Measurements from ENCODE around the gene CPTP. TPM values are rescaled to one million over a fixed set of nuclear protein-coding genes. Genes with fewer than 3 reads are reported as not detected.

The CPTP gene
- total and polyA plus RNA-seq, 4 donors, result 7.9 to 45.1 (median 22.5) TPM

DNA sequence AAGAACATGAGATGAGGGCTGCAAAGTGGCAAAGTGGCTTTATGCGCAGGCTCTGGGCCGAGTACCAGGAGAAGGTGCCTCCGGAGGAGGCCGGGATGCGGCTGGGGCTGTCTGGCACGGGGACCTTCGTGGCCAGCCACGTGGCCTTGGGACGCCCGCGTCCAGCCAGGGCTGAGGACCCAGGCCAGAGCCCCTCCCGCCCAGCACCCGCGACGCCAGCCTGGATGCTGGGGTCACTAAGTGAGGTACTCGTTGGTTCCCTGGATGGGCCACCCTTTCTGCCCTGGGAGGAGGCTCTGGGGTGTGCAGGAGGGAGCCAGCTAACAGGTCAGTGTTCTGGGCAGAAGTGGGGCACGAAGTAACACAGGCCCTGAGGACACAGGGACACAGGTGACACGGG, 31.8 kb upstream of the CPTP start:
- H3K27me3 ChIP-seq (ENCODE audit: control insufficient read depth in 4 of 4, insufficient read depth in 4 of 4, low read length in 3 of 4), result no peaks in the 10 kb centered on the region
- H3K9ac ChIP-seq (ENCODE audit: low read depth in 1 of 2, low read length in 2 of 2), result no peak overlapping the region
- WGBS, result 92% methylated on average over 18 of the region's 18 CpGs
- H3K4me3 ChIP-seq (ENCODE audit: low read depth in 1 of 3, low read length in 3 of 3), result no peak overlapping the region
- DNase-seq (ENCODE audit: low spot score), result no peak
- peaks cover 0 to 13% (median 7%) of the 10 kb centered on the region in 4 donors for H3K4me1 ChIP-seq (ENCODE audit: control insufficient read depth in 4 of 4, insufficient read depth in 4 of 4, low read length in 3 of 4)
- H3K36me3 ChIP-seq (ENCODE audit: control insufficient read depth in 4 of 4, insufficient read depth in 3 of 4, low read depth in 1 of 4, low read length in 3 of 4), result peaks cover 0 to 12% (median 2%) of the 10 kb centered on the region in 4 donors
- H3K9me3 ChIP-seq (ENCODE audit: control insufficient read depth in 4 of 4, low read length in 3 of 4), result no peaks in the 10 kb centered on the region
- TF ChIP-seq TAF1 (conservative IDR thresholded peaks at IDR 0.05), result no peak
- TF ChIP-seq EGR1 (IDR thresholded peaks at IDR 0.05; ENCODE audit: low read depth in 2 of 2), result no peak
- TF ChIP-seq FOXA2 (IDR thresholded peaks at IDR 0.05), result no peak
- no peak for TF ChIP-seq HNF4A (conservative IDR thresholded peaks at IDR 0.05)
- no peak overlapping the region for H3K27ac ChIP-seq (ENCODE audit: low read depth in 1 of 2, low read length in 2 of 2)

DNA sequence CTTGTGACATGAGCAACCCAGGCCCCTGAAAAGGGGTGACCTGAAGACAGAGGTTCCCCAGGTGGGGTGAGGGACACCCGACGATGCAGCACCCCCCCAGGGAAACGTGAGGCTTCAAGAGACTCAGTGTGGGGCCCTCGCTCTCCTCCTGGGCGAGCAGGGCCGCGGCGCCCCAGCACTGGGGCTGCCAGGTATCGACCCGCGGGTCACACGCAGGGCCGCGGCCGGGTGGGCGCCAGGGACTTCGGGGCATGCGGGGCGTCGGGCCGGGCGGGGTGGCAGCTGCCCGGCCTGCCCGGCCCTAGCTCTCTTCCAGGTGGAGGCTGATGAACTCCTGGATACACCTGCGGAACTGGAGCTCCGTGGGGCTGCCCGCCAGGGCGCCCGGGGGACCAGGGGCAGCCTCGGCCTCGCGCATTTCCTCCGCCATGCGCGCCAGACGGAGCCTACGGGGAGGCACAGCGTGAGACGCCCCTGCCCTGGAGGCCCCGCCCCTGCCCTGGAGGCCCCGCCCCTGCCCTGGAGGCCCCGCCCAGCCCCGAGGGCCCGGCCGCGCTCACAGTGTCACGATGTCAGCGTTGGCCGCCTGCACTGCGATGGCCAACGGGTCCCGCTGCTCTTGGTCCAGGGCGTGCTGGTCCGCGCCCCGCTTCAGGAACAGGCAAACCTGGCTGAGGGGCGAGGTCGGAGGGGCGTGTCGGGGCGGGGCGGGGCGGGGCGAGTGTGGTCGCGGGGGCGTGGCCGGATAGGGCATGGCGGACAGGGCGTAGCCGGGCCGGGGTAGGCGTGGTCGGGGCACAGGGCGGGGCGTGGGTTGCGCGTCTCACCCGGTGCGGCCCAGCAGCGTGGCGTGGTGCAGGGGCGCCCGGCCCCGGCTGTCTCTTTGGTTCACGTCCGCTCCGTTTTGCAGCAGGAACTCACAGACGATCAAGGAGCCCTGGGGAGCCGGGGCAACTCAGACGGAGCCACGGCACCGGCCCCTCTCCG, 31.0 kb upstream of the CPTP start:
- 87% methylated on average over 94 of the region's 94 CpGs for WGBS

DNA sequence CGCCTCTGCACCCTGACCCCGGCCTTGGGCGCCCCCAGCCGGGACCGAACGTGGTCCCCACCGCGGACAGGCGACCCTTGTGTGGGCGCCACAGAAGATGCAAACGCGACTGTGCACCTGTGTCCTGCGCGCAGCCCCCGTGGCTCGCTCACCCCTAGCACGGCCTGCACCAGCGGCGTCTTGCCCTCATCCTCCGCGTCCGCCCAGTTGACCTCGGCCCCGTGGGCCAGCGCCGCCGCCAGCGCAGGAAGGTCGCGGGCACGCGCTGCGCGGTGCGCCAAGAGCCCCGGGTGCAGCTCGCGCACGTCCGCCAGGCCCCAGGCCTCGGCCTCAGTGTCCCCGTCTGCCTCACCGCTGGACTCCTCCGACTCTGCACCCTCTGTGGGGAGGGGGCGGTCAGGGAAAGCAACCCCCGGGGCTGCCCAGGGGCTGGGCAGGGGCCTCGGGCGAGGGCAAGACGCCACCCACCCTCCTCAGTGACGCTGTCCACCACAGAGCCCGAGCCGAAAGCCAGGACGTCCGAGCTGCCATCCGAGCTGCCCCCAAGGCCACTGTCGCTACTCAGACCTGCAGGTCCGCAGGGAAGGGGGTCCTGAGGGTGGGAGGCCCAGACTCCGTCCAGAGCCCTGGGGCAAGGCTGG, 30.2 kb upstream of the CPTP start:
- no peak for TF ChIP-seq HNF4G (IDR thresholded peaks at IDR 0.05)
- TF ChIP-seq FOXA2 (IDR thresholded peaks at IDR 0.05), result no peak
- TF ChIP-seq RXRA (IDR thresholded peaks at IDR 0.05), result no peak
- TF ChIP-seq SP1 (IDR thresholded peaks at IDR 0.05), result no peak
- TF ChIP-seq, protein P1, sequence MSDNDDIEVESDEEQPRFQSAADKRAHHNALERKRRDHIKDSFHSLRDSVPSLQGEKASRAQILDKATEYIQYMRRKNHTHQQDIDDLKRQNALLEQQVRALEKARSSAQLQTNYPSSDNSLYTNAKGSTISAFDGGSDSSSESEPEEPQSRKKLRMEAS (IDR thresholded peaks at IDR 0.05), result no peak
- no peak for TF ChIP-seq HNF4A (conservative IDR thresholded peaks at IDR 0.05)
- TF ChIP-seq FOXA1 (IDR thresholded peaks at IDR 0.05), result no peak
- no peak for TF ChIP-seq JUND (IDR thresholded peaks at IDR 0.05)
- TF ChIP-seq TAF1 (conservative IDR thresholded peaks at IDR 0.05), result no peak
- TF ChIP-seq, protein P2, sequence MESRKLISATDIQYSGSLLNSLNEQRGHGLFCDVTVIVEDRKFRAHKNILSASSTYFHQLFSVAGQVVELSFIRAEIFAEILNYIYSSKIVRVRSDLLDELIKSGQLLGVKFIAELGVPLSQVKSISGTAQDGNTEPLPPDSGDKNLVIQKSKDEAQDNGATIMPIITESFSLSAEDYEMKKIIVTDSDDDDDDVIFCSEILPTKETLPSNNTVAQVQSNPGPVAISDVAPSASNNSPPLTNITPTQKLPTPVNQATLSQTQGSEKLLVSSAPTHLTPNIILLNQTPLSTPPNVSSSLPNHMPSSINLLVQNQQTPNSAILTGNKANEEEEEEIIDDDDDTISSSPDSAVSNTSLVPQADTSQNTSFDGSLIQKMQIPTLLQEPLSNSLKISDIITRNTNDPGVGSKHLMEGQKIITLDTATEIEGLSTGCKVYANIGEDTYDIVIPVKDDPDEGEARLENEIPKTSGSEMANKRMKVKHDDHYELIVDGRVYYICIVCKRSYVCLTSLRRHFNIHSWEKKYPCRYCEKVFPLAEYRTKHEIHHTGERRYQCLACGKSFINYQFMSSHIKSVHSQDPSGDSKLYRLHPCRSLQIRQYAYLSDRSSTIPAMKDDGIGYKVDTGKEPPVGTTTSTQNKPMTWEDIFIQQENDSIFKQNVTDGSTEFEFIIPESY (IDR thresholded peaks at IDR 0.05), result no peak
- no peak for TF ChIP-seq GABPA (IDR thresholded peaks at IDR 0.05 in 1 of 2, conservative IDR thresholded peaks at IDR 0.05 in 1 of 2)
- no peak for TF ChIP-seq RAD21 (IDR thresholded peaks at IDR 0.05)
- no peak for TF ChIP-seq NR2F2 (IDR thresholded peaks at IDR 0.05)
- H3K27ac ChIP-seq (ENCODE audit: low read depth in 1 of 2, low read length in 2 of 2), result no peak overlapping the region
- peaks cover 0 to 17% (median 2%) of the 10 kb centered on the region in 4 donors for H3K36me3 ChIP-seq (ENCODE audit: control insufficient read depth in 4 of 4, insufficient read depth in 3 of 4, low read depth in 1 of 4, low read length in 3 of 4)
- no peaks in the 10 kb centered on the region for H3K27me3 ChIP-seq (ENCODE audit: control insufficient read depth in 4 of 4, insufficient read depth in 4 of 4, low read length in 3 of 4)
- WGBS, result 94% methylated on average over 58 of the region's 58 CpGs
- H3K9me3 ChIP-seq (ENCODE audit: control insufficient read depth in 4 of 4, low read length in 3 of 4), result no peaks in the 10 kb centered on the region
- no peak overlapping the region for H3K4me3 ChIP-seq (ENCODE audit: low read depth in 1 of 3, low read length in 3 of 3)
- DNase-seq (ENCODE audit: low spot score), result no peak
- no peak overlapping the region for H3K9ac ChIP-seq (ENCODE audit: low read depth in 1 of 2, low read length in 2 of 2)
- peaks cover 0 to 13% (median 7%) of the 10 kb centered on the region in 4 donors for H3K4me1 ChIP-seq (ENCODE audit: control insufficient read depth in 4 of 4, insufficient read depth in 4 of 4, low read length in 3 of 4)

More for the DNA sequence above, 31.0 kb upstream of the CPTP start:
- no peaks in the 10 kb centered on the region for H3K27me3 ChIP-seq (ENCODE audit: control insufficient read depth in 4 of 4, insufficient read depth in 4 of 4, low read length in 3 of 4)
- H3K9ac ChIP-seq (ENCODE audit: low read depth in 1 of 2, low read length in 2 of 2), result no peak overlapping the region
- no peak overlapping the region for H3K27ac ChIP-seq (ENCODE audit: low read depth in 1 of 2, low read length in 2 of 2)
- no peak for TF ChIP-seq HNF4G (IDR thresholded peaks at IDR 0.05)
- TF ChIP-seq YY1 (IDR thresholded peaks at IDR 0.05), result no peak
- no peaks in the 10 kb centered on the region for H3K9me3 ChIP-seq (ENCODE audit: control insufficient read depth in 4 of 4, low read length in 3 of 4)
- H3K4me3 ChIP-seq (ENCODE audit: low read depth in 1 of 3, low read length in 3 of 3), result no peak overlapping the region
- no peak for DNase-seq (ENCODE audit: low spot score)
- H3K4me1 ChIP-seq (ENCODE audit: control insufficient read depth in 4 of 4, insufficient read depth in 4 of 4, low read length in 3 of 4), result peaks cover 0 to 13% (median 7%) of the 10 kb centered on the region in 4 donors
- H3K36me3 ChIP-seq (ENCODE audit: control insufficient read depth in 4 of 4, insufficient read depth in 3 of 4, low read depth in 1 of 4, low read length in 3 of 4), result peaks cover 0 to 15% (median 2%) of the 10 kb centered on the region in 4 donors
